ENCODE results near the gene DMRT3.

DNA sequence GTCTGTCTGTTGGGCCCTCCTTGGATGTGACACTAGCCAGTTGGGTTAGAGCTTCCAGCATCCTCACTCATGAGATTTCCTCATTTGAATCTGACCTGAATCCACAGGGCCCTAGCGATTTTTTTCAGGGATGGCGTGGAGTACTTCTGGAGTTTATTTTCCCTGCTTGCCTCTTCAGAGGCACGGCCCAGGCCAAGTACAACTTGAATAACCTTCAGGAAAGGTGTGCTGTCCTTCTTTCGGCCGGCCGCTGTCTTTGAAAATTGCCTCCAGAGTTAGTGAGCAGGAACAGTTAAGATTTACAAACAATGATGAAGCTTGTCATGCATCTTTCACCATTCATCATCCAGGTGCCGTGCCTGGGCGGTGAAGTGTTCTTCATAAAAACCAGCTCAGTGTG is 49.5 kb upstream of the DMRT3 start:
- TF ChIP-seq, protein P1, sequence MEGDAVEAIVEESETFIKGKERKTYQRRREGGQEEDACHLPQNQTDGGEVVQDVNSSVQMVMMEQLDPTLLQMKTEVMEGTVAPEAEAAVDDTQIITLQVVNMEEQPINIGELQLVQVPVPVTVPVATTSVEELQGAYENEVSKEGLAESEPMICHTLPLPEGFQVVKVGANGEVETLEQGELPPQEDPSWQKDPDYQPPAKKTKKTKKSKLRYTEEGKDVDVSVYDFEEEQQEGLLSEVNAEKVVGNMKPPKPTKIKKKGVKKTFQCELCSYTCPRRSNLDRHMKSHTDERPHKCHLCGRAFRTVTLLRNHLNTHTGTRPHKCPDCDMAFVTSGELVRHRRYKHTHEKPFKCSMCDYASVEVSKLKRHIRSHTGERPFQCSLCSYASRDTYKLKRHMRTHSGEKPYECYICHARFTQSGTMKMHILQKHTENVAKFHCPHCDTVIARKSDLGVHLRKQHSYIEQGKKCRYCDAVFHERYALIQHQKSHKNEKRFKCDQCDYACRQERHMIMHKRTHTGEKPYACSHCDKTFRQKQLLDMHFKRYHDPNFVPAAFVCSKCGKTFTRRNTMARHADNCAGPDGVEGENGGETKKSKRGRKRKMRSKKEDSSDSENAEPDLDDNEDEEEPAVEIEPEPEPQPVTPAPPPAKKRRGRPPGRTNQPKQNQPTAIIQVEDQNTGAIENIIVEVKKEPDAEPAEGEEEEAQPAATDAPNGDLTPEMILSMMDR (IDR thresholded peaks at IDR 0.05), result no peak
- TF ChIP-seq POLR2A (IDR thresholded peaks at IDR 0.05), result no peak

Measured in Peyer's patch (tissue), 4 donors.